Heart left ventricle (tissue), 16 donors: ENCODE measurements around the gene AOX1. TPM values are rescaled to one million over a fixed set of nuclear protein-coding genes. Genes with fewer than 3 reads are reported as not detected.
"Not testable (repeated sequence)": the region's sequence is repeated elsewhere in the genome, so short reads cannot be mapped to it uniquely, and the experiment has no call there.

Experiments used
- ATAC-seq, 4 donors: fragments of 200-7000 bp; cut with Tn5 transposase; one replicate each; pipeline ENCODE4 v1.9.1; 2020 to 2022; ENCODE audit warnings: moderate library complexity in 4 of 4, mild to moderate bottlenecking in 3 of 4, moderate number of reproducible peaks in 1 of 4
- DNase-seq, 5 donors: peaks; one replicate each; pipeline ENCODE4 v3.0.0-alpha.2; 2020
- H3K27ac ChIP-seq, 12 donors: fragments of 200-600 bp; sonication (generic) in 4 of 12; one replicate each; pipeline versions ENCODE4 v1.5.0 to v1.8.0; 2016 to 2022; ENCODE audit warnings: mild to moderate bottlenecking in 2 of 12
- H3K27me3 ChIP-seq, 9 donors: fragments of 200-600 bp; sonication (generic) in 2 of 9; one replicate each; pipeline versions ENCODE4 v1.5.1 to v1.8.0; 2016 to 2022; ENCODE audit warnings: mild to moderate bottlenecking in 3 of 9
- H3K36me3 ChIP-seq, 9 donors: fragments of 200-600 bp; sonication (generic) in 2 of 9; one replicate each; pipeline versions ENCODE4 v1.5.0 to v1.8.0; 2018 to 2022; ENCODE audit warnings: mild to moderate bottlenecking in 2 of 9
- H3K4me1 ChIP-seq, 12 donors: fragments of 200-600 bp; sonication (generic) in 4 of 12; one replicate each; pipeline versions ENCODE4 v1.5.0 to v1.8.0; 2016 to 2022; ENCODE audit warnings: mild to moderate bottlenecking in 3 of 12
- H3K4me3 ChIP-seq, 12 donors: fragments of 200-600 bp; sonication (generic) in 4 of 12; one replicate each; pipeline versions ENCODE4 v1.5.0 to v1.8.0; 2017 to 2022; ENCODE audit warnings: mild to moderate bottlenecking in 9 of 12, moderate library complexity in 4 of 12
- H3K9me3 ChIP-seq, 12 donors: fragments of 200-600 bp; sonication (generic) in 4 of 12; one replicate each; pipeline versions ENCODE4 v1.5.0 to v1.8.0; 2016 to 2022; ENCODE audit warnings: mild to moderate bottlenecking in 1 of 12
- POLR2A ChIP-seq, 2 donors: fragments of 450-650 bp; IDR thresholded peaks; one replicate each; pipeline ENCODE4 v1.6.1; 2017; ENCODE audit warnings: antibody characterized with exemption in 2 of 2, mild to moderate bottlenecking in 2 of 2, moderate library complexity in 2 of 2
- WGBS, 4 donors: extraction: QIAGEN DNeasy Blood & Tissue Kit in 2 of 4; methylation state at CpG; one replicate each; pipeline versions ENCODE4 v1.1.5 to v1.1.7; 2013 to 2018; 5-methylcytosine and 5-hydroxymethylcytosine counted together
- intact Hi-C, 10 donors: fragments of 100-400 bp; cut with DNase I; formaldehyde crosslinking; loops; one replicate each; pipeline versions ENCODE4 v1.11.1 to v1.14.2; 2022
- long read RNA-seq, 3 donors: library from polyadenylated mRNA; unstranded; transcript quantifications; one replicate each; pipeline ENCODE4 v2.0.0, GENCODE V29; 2020 to 2021
- polyA plus RNA-seq, 2 donors: library from polyadenylated mRNA; stranded (reverse); fragments of 200-250 nt; gene quantifications; one replicate each; pipeline ENCODE4 v1.2.3, GENCODE V29; 2013
- total RNA-seq, 9 donors: library from RNA; depleted of rRNA in 2 of 9; stranded (reverse); fragments of >200 nt in 2 of 9; fragmentation: NEBNext Ultra II Directional in 3 of 9; extraction: Animal tissue kit (Norgen Biotek cat#: 25700) in 3 of 9; gene quantifications; one replicate each; pipeline versions ENCODE4 v1.1.0 to v1.2.4, GENCODE V29; 2016 to 2023
- TF ChIP-seq, protein P1 (sequence below), 12 donors: fragments of 200-600 bp; sonication (generic) in 4 of 12; IDR thresholded peaks; one replicate each; pipeline versions ENCODE4 v1.5.0 to v1.8.0; 2018 to 2022; ENCODE audit warnings: antibody characterized with exemption in 12 of 12, mild to moderate bottlenecking in 5 of 12
- donor health status: ischemic (EF 13 %, LVEDD 7.1; RV severe dilation, severe dysfunction).
- donor health status: healthy with polysubstance abuse.
- donor health status: DM: no; HTN: yes; CAD: no.
- donor health status: DM: no; HTN: no; CAD: no.
- donor health status: ischemic (EF 25% LVEDD 6.9; RV normal size, moderate dysfunction).
- donor health status: ischemic (EF 25% LVEDD 5.7; RV mildly dilated, moderate dysfunction).
- donor health status: healthy.
- donor health status: DM: yes; HTN: yes; CAD: no.
- donor health status: ischemic (EF 35%, LVEDD 5.7; RV mildly dilated, moderate dysfunction).
- donor health status: nonischemic (EF 11% LVEDD 7.7; RV severe dilation, severe dysfunction).
- donor health status: DM: yes; HTN: yes; CAD: no.
- donor health status: PGD.
- donor health status: ischemic (EF 29% LVEDD 5.4; RV normal size, mild dysfunction).
- donor health status: nonischemic (EF 23%, LVEDD 6.1; RV moderate dilation, normal function).

AOX1 gene
- total RNA-seq = 10 to 100 TPM in 2 of 9 donors, 1 to 10 TPM in 6, under 1 TPM in 1; 0.76 to 33.4 (median 2.9) TPM
- polyA plus RNA-seq = 1 to 10 TPM; 1.3 to 5.6 TPM
- long read RNA-seq, donor 1, full-length matches to known transcripts = 1 of 2 reads
- long read RNA-seq, donor 1, partial matches to known transcripts = 1 of 2 reads
- long read RNA-seq, donor 1, other reads (novel, unspliced or antisense) = 0 of 2 reads
- long read RNA-seq, donor 2 = 0 reads
- long read RNA-seq, donor 3, full-length matches to known transcripts = 1 of 1 reads
- long read RNA-seq, donor 3, partial matches to known transcripts = 0 of 1 reads
- long read RNA-seq, donor 3, other reads (novel, unspliced or antisense) = 0 of 1 reads

DNA sequence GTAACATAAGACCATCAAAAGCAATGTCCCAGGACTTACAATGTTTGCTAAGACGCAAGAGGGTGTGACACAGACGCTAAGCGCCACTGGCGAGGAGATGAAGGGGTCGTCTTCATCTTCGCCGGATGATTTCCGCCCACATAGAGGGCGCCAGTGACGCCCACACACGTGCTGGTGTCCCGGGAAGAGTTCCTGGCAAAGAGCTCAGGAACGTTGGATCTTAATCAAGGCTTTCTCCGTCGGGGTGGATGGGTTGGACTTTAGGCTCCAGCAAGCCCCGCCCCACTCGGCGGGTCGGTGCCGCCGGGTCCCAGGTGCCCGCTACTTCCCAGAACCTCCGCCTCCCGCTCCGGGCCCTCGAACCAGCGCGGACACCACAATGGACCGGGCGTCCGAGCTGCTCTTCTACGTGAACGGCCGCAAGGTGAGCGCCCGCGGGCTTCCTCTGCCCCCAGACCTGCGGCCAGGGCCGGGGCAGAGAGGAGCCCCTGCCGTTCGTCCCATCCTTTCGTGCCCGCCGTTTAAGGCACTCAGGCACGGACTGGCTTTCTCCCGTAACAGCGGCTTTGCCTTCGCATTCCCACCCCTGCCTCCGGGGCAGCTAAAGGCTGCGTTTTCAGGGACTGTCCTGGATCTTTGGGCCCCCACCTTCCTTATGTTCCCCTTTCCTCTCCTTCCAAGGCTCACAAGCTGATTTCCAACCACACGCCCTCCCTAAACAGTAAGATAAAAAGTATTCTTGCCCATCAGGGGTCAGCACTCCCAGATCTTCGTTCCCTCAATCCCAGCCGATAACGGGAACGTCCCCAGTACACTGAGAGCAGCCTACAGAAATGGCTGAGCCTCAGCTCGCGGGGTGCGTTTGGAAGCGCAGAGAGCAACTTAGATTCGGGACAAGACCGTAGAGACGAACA lies at the start of gene AOX1:
TSS of gene AOX1 (plus strand) at position 285 of the 914 bp plus-strand sequence. CDS start at position 380, 95 bp downstream.
- no peaks in the 10 kb centered on the region for H3K36me3 ChIP-seq
- peaks cover 0 to 7% (median 0%) of the 10 kb centered on the region in 9 donors for H3K27me3 ChIP-seq
- peak within 1 kb of the TSS; percentile 8 to 69 (median 54) for H3K4me3 ChIP-seq
- DNase-seq (peak; percentile 18 to 66 (median 37)), ATAC-seq (peak; percentile 41 to 80 (median 74))
- peak within 1 kb of the TSS in 7 of 12 donors; percentile 9 to 78 (median 41) for H3K27ac ChIP-seq
- intact Hi-C loops = loop anchor here in 1 of 10 donors (10.0 kb wide), 1 partner anchor 119 kb away; no protein-coding TSS in a partner anchor
- no peak for TF ChIP-seq POLR2A (IDR thresholded peaks at IDR 0.05)
- TF ChIP-seq, protein P1, sequence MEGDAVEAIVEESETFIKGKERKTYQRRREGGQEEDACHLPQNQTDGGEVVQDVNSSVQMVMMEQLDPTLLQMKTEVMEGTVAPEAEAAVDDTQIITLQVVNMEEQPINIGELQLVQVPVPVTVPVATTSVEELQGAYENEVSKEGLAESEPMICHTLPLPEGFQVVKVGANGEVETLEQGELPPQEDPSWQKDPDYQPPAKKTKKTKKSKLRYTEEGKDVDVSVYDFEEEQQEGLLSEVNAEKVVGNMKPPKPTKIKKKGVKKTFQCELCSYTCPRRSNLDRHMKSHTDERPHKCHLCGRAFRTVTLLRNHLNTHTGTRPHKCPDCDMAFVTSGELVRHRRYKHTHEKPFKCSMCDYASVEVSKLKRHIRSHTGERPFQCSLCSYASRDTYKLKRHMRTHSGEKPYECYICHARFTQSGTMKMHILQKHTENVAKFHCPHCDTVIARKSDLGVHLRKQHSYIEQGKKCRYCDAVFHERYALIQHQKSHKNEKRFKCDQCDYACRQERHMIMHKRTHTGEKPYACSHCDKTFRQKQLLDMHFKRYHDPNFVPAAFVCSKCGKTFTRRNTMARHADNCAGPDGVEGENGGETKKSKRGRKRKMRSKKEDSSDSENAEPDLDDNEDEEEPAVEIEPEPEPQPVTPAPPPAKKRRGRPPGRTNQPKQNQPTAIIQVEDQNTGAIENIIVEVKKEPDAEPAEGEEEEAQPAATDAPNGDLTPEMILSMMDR (IDR thresholded peaks at IDR 0.05) = peak in 1 of 12 donors; percentile 12
- H3K9me3 ChIP-seq = no peaks in the 10 kb centered on the region
- peaks cover 0 to 13% (median 6%) of the 10 kb centered on the region in 12 donors for H3K4me1 ChIP-seq
- 3 to 10% (median 4%) methylated on average over 35 to 62 of the region's 62 CpGs for WGBS, 4 donors

DNA sequence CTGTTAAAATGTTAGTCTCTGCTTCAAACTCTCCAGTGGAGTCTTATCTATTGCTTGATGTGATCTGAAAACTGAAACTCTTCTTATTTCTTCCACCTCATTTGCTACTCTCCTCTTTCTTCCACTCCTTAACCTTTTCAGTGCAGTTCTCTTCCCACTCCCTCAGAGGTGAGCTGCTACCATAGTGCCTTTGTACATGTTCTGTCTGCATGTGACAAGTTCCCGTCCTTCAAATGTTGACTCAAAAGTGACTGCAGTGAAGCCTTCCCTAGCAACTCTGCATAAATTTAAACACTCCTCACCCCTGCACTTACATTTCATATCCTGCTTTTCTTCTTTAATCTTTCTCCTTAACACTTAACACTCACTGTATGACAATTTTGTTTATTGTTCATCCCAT lies 47.7 kb upstream of the AOX1 start:
- TF ChIP-seq, protein P1 (IDR thresholded peaks at IDR 0.05) = no peak
- 97 to 100% (median 98%) methylated on average over 1 of the region's 1 CpG for WGBS, 4 donors
- Histone ChIP-seq H3K4me3 (no peak overlapping the region), H3K27ac (no peak overlapping the region), H3K27me3 (no peaks in the 10 kb centered on the region), H3K4me1 (no peaks in the 10 kb centered on the region), H3K9me3 (no peaks in the 10 kb centered on the region), H3K36me3 (peaks cover 0 to 30% (median 0%) of the 10 kb centered on the region in 9 donors)
- ATAC-seq (no peak), DNase-seq (no peak)
- intact Hi-C loops = no loop called here

DNA sequence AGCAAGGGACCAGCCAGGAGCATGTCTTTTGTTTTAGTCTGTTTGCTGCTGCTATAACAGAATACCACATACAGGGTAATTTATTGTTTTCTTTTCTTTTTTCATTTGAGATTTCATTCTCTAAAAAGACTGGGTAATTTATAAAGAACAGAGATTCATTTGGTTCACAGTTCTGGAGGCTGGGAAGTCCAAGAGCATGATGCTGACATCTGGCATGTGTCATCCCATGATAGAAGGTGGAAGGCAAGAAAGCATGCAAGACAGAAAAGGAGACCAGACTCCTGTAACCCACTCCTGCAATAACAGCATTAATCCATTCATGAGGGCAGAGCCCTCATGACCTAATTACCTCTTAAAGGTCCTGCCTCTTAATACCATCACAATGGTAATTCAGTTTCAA lies 45.0 kb upstream of the AOX1 start:
- H3K9me3 ChIP-seq = no peaks in the 10 kb centered on the region
- ATAC-seq = no peak
- no peaks in the 10 kb centered on the region for H3K27me3 ChIP-seq
- peaks cover 0 to 28% (median 0%) of the 10 kb centered on the region in 9 donors for H3K36me3 ChIP-seq
- TF ChIP-seq, protein P1 (IDR thresholded peaks at IDR 0.05) = no peak
- no peak for TF ChIP-seq POLR2A (IDR thresholded peaks at IDR 0.05)
- no peak overlapping the region for H3K27ac ChIP-seq
- DNase-seq = no peak
- no peaks in the 10 kb centered on the region for H3K4me1 ChIP-seq
- intact Hi-C loops = no loop called here
- no peak overlapping the region for H3K4me3 ChIP-seq

DNA sequence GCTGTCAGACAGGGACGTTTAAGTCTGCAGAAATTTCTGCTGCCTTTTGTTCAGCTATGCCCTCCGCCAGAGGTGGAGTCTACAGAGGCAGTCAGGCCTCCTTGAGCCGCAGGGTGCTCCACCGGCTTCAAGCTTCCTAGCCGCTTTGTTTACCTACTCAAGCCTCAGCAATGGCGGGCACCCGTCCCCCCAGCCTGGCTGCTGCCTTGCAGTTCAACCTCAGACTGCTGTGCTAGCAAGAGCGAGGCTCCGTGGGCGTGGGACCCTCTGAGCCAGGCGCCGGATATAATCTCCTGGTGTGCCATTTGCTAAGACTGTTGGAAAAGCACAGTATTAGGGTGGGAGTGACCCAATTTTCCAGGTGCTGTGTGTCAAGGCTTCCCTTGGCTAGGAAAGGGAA lies 19.2 kb upstream of the AOX1 start:
- DNase-seq, H3K4me3 ChIP-seq, H3K27me3 ChIP-seq, ATAC-seq, H3K9me3 ChIP-seq, intact Hi-C loops, H3K27ac ChIP-seq, H3K4me1 ChIP-seq, H3K36me3 ChIP-seq: not testable (repeated sequence)
- WGBS, 4 donors = 93 to 98% (median 96%) methylated on average over 12 of the region's 12 CpGs
